Measurements from ENCODE around the gene MAGOH. TPM values are rescaled to one million over a fixed set of nuclear protein-coding genes. Genes with fewer than 3 reads are reported as not detected.

The MAGOH gene
- total RNA-seq: 10 to 100 TPM; 90.9 to 91.4 TPM

DNA sequence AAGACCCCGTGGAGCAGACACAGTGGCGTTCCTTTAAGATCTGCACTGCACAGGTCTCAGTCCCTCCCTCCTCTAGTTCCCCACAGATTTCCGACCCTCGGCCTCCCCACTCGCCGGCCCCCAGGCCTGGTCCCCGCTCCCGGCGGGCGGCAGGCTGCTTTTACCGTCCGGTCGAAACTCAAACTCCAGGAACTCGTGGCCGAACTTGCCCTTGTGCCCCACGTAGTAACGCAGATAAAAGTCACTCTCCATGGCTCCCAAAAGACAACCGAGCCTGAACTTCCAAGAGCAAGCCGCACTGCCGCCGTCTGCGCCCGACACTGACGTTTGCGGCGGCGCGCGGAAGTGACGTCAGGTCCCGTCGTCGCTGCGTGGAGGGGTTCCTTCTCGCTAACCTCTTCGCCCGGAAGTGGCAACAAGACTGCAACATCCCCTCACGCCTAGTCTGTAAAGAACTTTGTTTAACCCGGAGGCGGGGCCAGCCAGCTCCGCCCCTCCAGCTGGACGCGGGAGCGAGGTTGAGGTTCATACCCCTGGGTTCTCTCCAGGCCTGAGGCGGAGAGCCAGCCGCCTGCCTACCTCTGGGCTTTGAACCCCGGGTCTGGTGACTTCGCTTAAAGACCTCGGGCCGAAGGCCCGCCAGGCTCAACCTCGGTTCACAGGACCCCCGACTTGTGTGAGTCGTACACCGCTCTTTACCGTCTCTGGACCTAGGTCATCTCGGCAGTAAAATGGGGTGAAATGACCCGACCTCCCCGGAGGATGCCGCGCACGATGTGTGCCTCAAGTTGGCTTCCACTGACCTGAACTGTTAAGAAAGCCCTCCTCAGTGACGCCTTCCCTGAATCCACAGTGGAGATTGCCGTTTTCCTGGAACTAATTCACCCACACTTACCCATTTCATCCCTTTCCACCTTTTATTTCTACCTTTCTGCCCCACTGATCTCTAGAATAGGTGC is at the start of gene MAGOH:
Gene MAGOH, minus strand, starts transcription at position 322 of the 959 bp plus-strand sequence. Its CDS starts 70 bp downstream, at position 252.
- CTCF ChIA-PET: interaction anchor here (0.6 kb wide), 1 partner anchor 155 kb away, joined by 3 read pairs; no protein-coding TSS in a partner anchor
- Mint-ChIP-seq H3K36me3 (ENCODE audit: low read depth) (peaks cover 25% of the 10 kb centered on the region), H3K9me3 (no peaks in the 10 kb centered on the region), H3K27me3 (no peaks in the 10 kb centered on the region), H3K27ac (peak within 1 kb of the TSS; percentile 88), H3K4me3 (peak within 1 kb of the TSS; percentile 98), H3K4me1 (ENCODE audit: low read depth) (peaks cover 30% of the 10 kb centered on the region)
- ATAC-seq: peak; percentile 100
- POLR2A ChIA-PET: interaction anchor here (0.9 kb wide), 1 partner anchor 10 kb away, joined by 3 read pairs; no protein-coding TSS in a partner anchor
- peak; percentile 96 for DNase-seq
- no peak for TF ChIP-seq CTCF (IDR thresholded peaks at IDR 0.05)
- intact Hi-C loops (cut with micrococcal nuclease): no loop called here

DNA sequence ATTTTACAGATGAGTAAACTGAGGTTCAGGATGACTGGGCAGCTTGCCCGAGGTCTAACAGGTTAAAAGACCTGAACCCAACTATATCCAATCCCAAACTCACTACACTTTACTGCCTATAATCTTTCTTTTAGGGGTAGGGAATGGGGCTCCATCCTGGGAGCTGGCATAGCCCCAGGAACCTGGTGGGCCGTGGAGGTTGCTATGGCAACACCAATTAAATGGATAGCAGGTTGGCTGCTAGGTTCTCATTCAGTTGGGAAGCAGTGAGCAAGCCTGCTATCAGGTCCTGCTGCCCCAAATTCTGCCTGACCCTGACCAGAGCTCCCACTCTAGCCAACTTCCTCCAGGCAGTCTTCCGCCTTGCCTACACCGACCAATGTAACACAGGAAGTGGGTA is 48.6 kb upstream of the MAGOH start:
- Mint-ChIP-seq H3K36me3 (ENCODE audit: low read depth) (peaks cover 18% of the 10 kb centered on the region), H3K27me3 (no peaks in the 10 kb centered on the region), H3K4me1 (ENCODE audit: low read depth) (peaks cover 4% of the 10 kb centered on the region), H3K9me3 (no peaks in the 10 kb centered on the region), H3K4me3 (no peak overlapping the region), H3K27ac (no peak overlapping the region)
- POLR2A ChIA-PET: interaction anchor here (0.7 kb wide), 1 partner anchor 32 kb away, joined by 3 read pairs; no protein-coding TSS in a partner anchor
- no peak for DNase-seq
- intact Hi-C loops (cut with micrococcal nuclease): no loop called here
- ATAC-seq: no peak
- TF ChIP-seq CTCF (IDR thresholded peaks at IDR 0.05): no peak
- CTCF ChIA-PET: interaction anchor here (1.1 to 4.9 kb wide), 2 partner anchors 9 to 99 kb away, joined by 3 to 27 read pairs; no protein-coding TSS in a partner anchor

DNA sequence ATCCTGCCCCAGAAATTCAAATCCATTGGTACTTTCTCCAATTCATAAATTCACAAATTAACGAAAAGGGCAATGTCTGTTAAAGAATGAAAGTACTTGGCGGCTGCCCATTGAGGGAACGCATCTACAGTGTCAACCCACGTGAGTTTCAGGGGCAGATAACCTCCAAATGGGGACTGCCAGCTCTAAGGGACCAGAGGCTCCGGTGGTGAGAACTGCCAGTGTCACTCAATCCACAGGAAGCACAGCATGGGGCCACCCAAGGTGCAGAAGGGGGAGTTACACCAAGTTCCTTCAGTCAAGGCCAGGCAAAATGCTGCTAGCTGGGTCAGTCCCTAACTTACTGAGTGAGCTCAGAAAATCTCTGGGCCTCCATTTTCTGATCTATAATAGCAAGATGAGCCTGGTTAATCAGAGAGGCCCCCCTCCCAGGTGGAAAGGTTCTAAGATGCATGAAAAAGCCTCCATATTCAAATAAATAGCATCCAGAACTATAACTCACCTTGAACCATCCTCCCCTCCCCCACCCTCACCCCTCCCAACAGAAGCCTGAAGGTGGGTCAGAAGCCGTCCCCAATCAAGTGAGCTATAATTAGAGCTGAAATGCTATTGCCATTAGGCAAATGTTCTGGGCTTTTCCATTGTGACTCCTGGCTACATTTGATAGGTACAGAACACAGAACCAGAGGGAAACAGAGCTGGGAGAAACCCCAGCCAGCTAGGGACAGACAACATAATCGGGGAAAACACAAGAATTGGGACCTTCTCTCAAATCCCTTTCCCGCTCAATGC is 47.8 kb upstream of the MAGOH start:
- H3K9me3 Mint-ChIP-seq: no peaks in the 10 kb centered on the region
- ChIA-PET POLR2A (no interaction called here), CTCF (interaction anchor here (1.1 to 4.9 kb wide), 2 partner anchors 8 to 100 kb away, joined by 3 to 27 read pairs; no protein-coding TSS in a partner anchor)
- no peak for TF ChIP-seq CTCF (IDR thresholded peaks at IDR 0.05)
- H3K27ac Mint-ChIP-seq: no peak overlapping the region
- ATAC-seq: peak; percentile 66
- peaks cover 19% of the 10 kb centered on the region for H3K36me3 Mint-ChIP-seq (ENCODE audit: low read depth)
- peaks cover 4% of the 10 kb centered on the region for H3K4me1 Mint-ChIP-seq (ENCODE audit: low read depth)
- intact Hi-C loops (cut with micrococcal nuclease): no loop called here
- no peaks in the 10 kb centered on the region for H3K27me3 Mint-ChIP-seq
- peak; percentile 38 for DNase-seq
- H3K4me3 Mint-ChIP-seq: no peak overlapping the region

DNA sequence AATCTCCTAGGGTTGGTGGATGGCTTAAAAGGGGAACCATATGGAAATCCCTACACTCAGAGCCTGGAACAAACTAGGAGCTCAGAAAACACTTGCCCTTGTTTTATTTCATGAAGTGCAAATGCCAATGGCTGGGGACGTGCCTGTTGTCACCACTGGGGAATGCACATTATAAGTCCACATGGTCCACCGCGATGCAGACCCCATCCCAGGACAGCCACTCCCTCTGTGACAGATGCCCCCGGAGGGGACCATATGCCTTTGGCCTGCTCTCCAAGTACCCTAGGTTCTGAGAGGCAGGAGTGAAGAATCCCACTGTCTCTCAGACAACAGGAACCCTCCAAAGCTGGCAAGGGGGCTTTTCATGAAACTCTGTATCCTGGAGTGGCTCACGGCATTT is 47.2 kb upstream of the MAGOH start:
- ATAC-seq (no peak), DNase-seq (no peak)
- TF ChIP-seq CTCF (IDR thresholded peaks at IDR 0.05): no peak
- Mint-ChIP-seq H3K9me3 (no peaks in the 10 kb centered on the region), H3K4me3 (no peak overlapping the region), H3K4me1 (ENCODE audit: low read depth) (peaks cover 4% of the 10 kb centered on the region), H3K36me3 (ENCODE audit: low read depth) (peaks cover 19% of the 10 kb centered on the region), H3K27ac (no peak overlapping the region), H3K27me3 (no peaks in the 10 kb centered on the region)
- ChIA-PET CTCF (interaction anchor here (1.2 kb wide), 1 partner anchor 10 kb away, joined by 3 read pairs; no protein-coding TSS in a partner anchor), POLR2A (no interaction called here)
- intact Hi-C loops (cut with micrococcal nuclease): no loop called here
